Ishikawa (cell line): ENCODE measurements around the gene TRAPPC3L.

Experiments used
- CEBPB ChIP-seq: IDR thresholded peaks from 2 replicates; pipeline ENCODE4 v1.6.1; 2012
- CREB1 ChIP-seq: IDR thresholded peaks from 2 replicates; pipeline ENCODE4 v1.6.1; 2012; ENCODE audit warnings: low read depth
- EGR1 ChIP-seq: IDR thresholded peaks from 2 replicates; pipeline ENCODE4 v1.6.1; 2012
- EP300 ChIP-seq: IDR thresholded peaks from 2 replicates; pipeline ENCODE4 v1.6.1; 2012; ENCODE audit warnings: borderline replicate concordance
- FOXM1 ChIP-seq: IDR thresholded peaks from 2 replicates; pipeline ENCODE4 v1.6.1; 2012; ENCODE audit warnings: low read depth, borderline replicate concordance
- MAX ChIP-seq: IDR thresholded peaks from 2 replicates; pipeline ENCODE4 v1.6.1; 2012
- NFIC ChIP-seq: IDR thresholded peaks from 2 replicates; pipeline ENCODE4 v1.6.1; 2012
- RAD21 ChIP-seq: IDR thresholded peaks from 2 replicates; pipeline ENCODE4 v1.6.1; 2012; ENCODE audit warnings: low read depth
- REST ChIP-seq: IDR thresholded peaks from 2 replicates; pipeline ENCODE4 v1.6.1; 2012; ENCODE audit warnings: low read depth, mild to moderate bottlenecking
- TAF1 ChIP-seq: IDR thresholded peaks from 2 replicates; pipeline ENCODE4 v1.6.1; 2012; ENCODE audit warnings: low read depth, mild to moderate bottlenecking
- TCF12 ChIP-seq: IDR thresholded peaks from 2 replicates; pipeline ENCODE4 v1.6.1; 2012; ENCODE audit warnings: low read depth
- TEAD4 ChIP-seq: IDR thresholded peaks from 2 replicates; pipeline ENCODE4 v1.6.1; 2012
- USF1 ChIP-seq: IDR thresholded peaks from 2 replicates; pipeline ENCODE4 v1.6.1; 2012
- YY1 ChIP-seq: IDR thresholded peaks from 2 replicates; pipeline ENCODE4 v1.6.1; 2012; ENCODE audit warnings: low read depth
- ZBTB7A ChIP-seq: IDR thresholded peaks from 2 replicates; pipeline ENCODE4 v1.6.1; 2012; ENCODE audit warnings: low read depth

TRAPPC3L gene

GRCh38 chr6:116524236-116524635, 21.2 kb downstream of the TRAPPC3L start:
- TF ChIP-seq CREB1 (no peak), TAF1 (no peak), RAD21 (no peak), REST (no peak), CEBPB (no peak), TCF12 (no peak), NFIC (no peak), EP300 (no peak), EGR1 (no peak), MAX (no peak), ZBTB7A (no peak), YY1 (no peak), USF1 (no peak), FOXM1 (no peak), TEAD4 (no peak)

GRCh38 chr6:116522896-116523295, 22.6 kb downstream of the TRAPPC3L start:
- no peak for TF ChIP-seq EGR1
- no peak for TF ChIP-seq CEBPB
- no peak for TF ChIP-seq RAD21
- no peak for TF ChIP-seq TEAD4
- TF ChIP-seq REST = no peak
- no peak for TF ChIP-seq MAX
- no peak for TF ChIP-seq NFIC
- TF ChIP-seq EP300 = no peak
- TF ChIP-seq FOXM1 = no peak
- TF ChIP-seq TCF12 = no peak
- no peak for TF ChIP-seq ZBTB7A
- no peak for TF ChIP-seq YY1
- TF ChIP-seq CREB1 = no peak

- TF ChIP-seq CREB1 (no peak), NFIC (no peak), TCF12 (no peak), FOXM1 (no peak), CEBPB (no peak), ZBTB7A (no peak), USF1 (no peak), RAD21 (no peak), TEAD4 (no peak), TAF1 (no peak), YY1 (no peak), EP300 (no peak), EGR1 (no peak), MAX (no peak), REST (no peak)
These were observed 26.7 kb downstream of the TRAPPC3L start for GRCh38 chr6:116518621-116519368.

- no peak for TF ChIP-seq FOXM1
- no peak for TF ChIP-seq USF1
- no peak for TF ChIP-seq MAX
- no peak for TF ChIP-seq CREB1
- TF ChIP-seq NFIC = no peak
- no peak for TF ChIP-seq TCF12
- no peak for TF ChIP-seq CEBPB
- no peak for TF ChIP-seq EP300
- no peak for TF ChIP-seq REST
- no peak for TF ChIP-seq YY1
- no peak for TF ChIP-seq TAF1
- TF ChIP-seq TEAD4 = no peak
- TF ChIP-seq EGR1 = no peak
- no peak for TF ChIP-seq RAD21
- TF ChIP-seq ZBTB7A = no peak
These were observed 30.3 kb downstream of the TRAPPC3L start for GRCh38 chr6:116515141-116515540.
